Ovary (tissue), 9 donors: Measurements from ENCODE around the gene PADI4. TPM values are rescaled to one million over a fixed set of nuclear protein-coding genes. Genes with fewer than 3 reads are reported as not detected.

ENCODE experiments used
- DNase-seq, 5 donors: peaks; one replicate each; pipeline ENCODE4 v3.0.0-alpha.2; 2019 to 2020
- H3K27ac ChIP-seq, 2 donors: fragments of 200-600 bp; one replicate each; pipeline versions ENCODE4 v1.5.1 to v1.8.0; 2019 to 2022
- H3K27me3 ChIP-seq: fragments of 200-600 bp; one replicate; pipeline ENCODE4 v1.8.0; 2022
- H3K36me3 ChIP-seq: fragments of 200-600 bp; sonication (generic); one replicate; pipeline ENCODE4 v1.5.1; 2019
- H3K4me1 ChIP-seq: one replicate; pipeline ENCODE4 v1.8.1; 2013; ENCODE audit warnings: mild to moderate bottlenecking, moderate library complexity; ENCODE audit not compliant: insufficient read depth
- H3K4me3 ChIP-seq: fragments of 200-600 bp; sonication (generic); one replicate; pipeline ENCODE4 v1.5.1; 2017
- H3K9me3 ChIP-seq, 2 donors: fragments of 200-600 bp in 1 of 2; sonication (generic) in 1 of 2; one replicate each; pipeline versions ENCODE4 v1.5.1 to v1.8.1; 2013 to 2019; ENCODE audit warnings: mild to moderate bottlenecking in 1 of 2, moderate library complexity in 1 of 2
- EP300 ChIP-seq: sonication (generic); formaldehyde crosslinking; IDR thresholded peaks from one replicate; pipeline ENCODE4 v1.6.1; 2017; ENCODE audit warnings: antibody characterized with exemption
- POLR2A ChIP-seq: fragments of 450-650 bp; IDR thresholded peaks from one replicate; pipeline ENCODE4 v1.6.1; 2017; ENCODE audit warnings: antibody characterized with exemption, mild to moderate bottlenecking, moderate library complexity
- WGBS, 3 donors: extraction: QIAGEN DNeasy Blood & Tissue Kit in 1 of 3; methylation state at CpG; one replicate each; pipeline versions ENCODE4 v1.1.5 to v1.1.7; 2013 to 2017; 5-methylcytosine and 5-hydroxymethylcytosine counted together
- intact Hi-C, 4 donors: fragments of 100-400 bp; cut with DNase I; formaldehyde crosslinking; loops; one replicate each; pipeline versions ENCODE4 v1.11.0 to v1.15.1; 2022 to 2023
- polyA plus RNA-seq, 2 donors: library from polyadenylated mRNA; stranded (reverse); fragments of 200-250 nt in 1 of 2; fragments of 350-450 nt in 1 of 2; fragmentation: Illumina TruSeq in 1 of 2; extraction: RNeasy Lipid Tissue Mini Kit (QIAGEN cat#74804) in 1 of 2; gene quantifications; one replicate each; pipeline ENCODE4 v1.2.3, GENCODE V29; 2013 to 2014
- total RNA-seq, 7 donors: library from RNA; depleted of rRNA in 2 of 7; stranded (reverse); fragments of >200 nt in 2 of 7; fragmentation: NEBNext Ultra II Directional in 3 of 7; extraction: Animal tissue kit (Norgen Biotek cat#: 25700) in 3 of 7; gene quantifications; one replicate each; pipeline versions ENCODE4 v1.1.0 to v1.2.4, GENCODE V29; 2016 to 2023
- TF ChIP-seq, protein P1 (sequence below), 3 donors: fragments of 450-650 bp in 2 of 3; fragments of 200-600 bp in 1 of 3; IDR thresholded peaks; one replicate each; pipeline versions ENCODE4 v1.5.1 to v1.8.0; 2016 to 2022; ENCODE audit warnings: antibody characterized with exemption in 3 of 3, mild to moderate bottlenecking in 1 of 3
- donor health status: DM: no; HTN: no; CAD: no; lungs with moderate emphysema.
- donor health status: DM: no; HTN: no; CAD: no.
- donor health status: Bipolar disorder and iron deficiency.
- donor health status: DM: yes; HTN: yes; CAD: no.
- donor health status: DM: no; HTN: no; CAD: no.
- donor health status: DM: yes; HTN: yes; CAD: no.

The PADI4 gene
- total and polyA plus RNA-seq, 9 donors = 0.10 to 1.8 (median 0.25) TPM; not detected in 3

DNA sequence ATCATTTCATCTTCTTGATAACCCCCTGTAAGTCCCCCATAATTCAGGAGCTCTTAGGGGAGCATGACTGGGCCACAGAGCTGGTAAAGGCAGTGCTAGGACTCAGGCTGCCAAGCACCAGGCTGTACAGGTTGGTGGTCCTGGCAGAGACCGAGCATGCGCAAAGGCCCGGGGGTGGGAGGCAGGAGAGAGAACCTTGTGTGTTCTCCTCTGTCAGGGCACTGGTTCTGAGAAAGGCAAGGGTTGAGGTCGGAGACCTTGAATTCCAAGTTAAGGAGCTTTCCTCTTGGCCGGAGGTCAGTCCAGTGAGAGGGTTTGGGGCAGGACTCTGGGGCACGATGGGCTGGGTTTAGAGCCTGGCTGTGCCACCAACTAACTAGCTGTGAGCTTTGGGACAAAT lies 35.9 kb upstream of the PADI4 start:
- Histone ChIP-seq H3K27ac (no peak overlapping the region), H3K4me3 (no peak overlapping the region), H3K9me3 (no peaks in the 10 kb centered on the region), H3K4me1 (no peaks in the 10 kb centered on the region), H3K36me3 (no peaks in the 10 kb centered on the region), H3K27me3 (no peaks in the 10 kb centered on the region)
- intact Hi-C loops = no loop called here
- TF ChIP-seq EP300 (no peak), POLR2A (no peak)
- TF ChIP-seq, protein P1, sequence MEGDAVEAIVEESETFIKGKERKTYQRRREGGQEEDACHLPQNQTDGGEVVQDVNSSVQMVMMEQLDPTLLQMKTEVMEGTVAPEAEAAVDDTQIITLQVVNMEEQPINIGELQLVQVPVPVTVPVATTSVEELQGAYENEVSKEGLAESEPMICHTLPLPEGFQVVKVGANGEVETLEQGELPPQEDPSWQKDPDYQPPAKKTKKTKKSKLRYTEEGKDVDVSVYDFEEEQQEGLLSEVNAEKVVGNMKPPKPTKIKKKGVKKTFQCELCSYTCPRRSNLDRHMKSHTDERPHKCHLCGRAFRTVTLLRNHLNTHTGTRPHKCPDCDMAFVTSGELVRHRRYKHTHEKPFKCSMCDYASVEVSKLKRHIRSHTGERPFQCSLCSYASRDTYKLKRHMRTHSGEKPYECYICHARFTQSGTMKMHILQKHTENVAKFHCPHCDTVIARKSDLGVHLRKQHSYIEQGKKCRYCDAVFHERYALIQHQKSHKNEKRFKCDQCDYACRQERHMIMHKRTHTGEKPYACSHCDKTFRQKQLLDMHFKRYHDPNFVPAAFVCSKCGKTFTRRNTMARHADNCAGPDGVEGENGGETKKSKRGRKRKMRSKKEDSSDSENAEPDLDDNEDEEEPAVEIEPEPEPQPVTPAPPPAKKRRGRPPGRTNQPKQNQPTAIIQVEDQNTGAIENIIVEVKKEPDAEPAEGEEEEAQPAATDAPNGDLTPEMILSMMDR (IDR thresholded peaks at IDR 0.05) = no peak
- 85 to 89% (median 85%) methylated on average over 6 of the region's 6 CpGs for WGBS, 3 donors
- no peak for DNase-seq

DNA sequence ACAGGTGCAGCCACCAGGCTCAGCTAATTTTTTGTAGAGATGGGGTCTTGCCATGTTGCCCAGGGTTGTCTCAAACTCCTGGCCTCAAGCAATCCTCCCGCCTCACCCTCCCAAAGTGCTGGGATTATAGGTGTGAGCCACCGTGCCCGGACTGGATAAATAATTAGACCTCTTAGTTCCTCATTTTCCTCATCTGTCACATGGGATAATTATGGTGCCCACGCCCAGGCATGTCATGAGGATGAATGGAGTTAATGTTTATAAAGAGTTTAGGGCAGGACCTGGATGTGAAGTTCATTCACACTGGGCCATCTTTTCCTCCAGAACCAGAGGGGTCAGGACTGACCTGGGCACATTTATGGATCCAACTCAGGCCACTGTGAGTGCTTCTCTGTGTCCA lies 35.4 kb upstream of the PADI4 start:
- no peak overlapping the region for H3K4me3 ChIP-seq
- intact Hi-C loops = no loop called here
- TF ChIP-seq EP300 (no peak), POLR2A (no peak)
- TF ChIP-seq, protein P1 (IDR thresholded peaks at IDR 0.05) = no peak

DNA sequence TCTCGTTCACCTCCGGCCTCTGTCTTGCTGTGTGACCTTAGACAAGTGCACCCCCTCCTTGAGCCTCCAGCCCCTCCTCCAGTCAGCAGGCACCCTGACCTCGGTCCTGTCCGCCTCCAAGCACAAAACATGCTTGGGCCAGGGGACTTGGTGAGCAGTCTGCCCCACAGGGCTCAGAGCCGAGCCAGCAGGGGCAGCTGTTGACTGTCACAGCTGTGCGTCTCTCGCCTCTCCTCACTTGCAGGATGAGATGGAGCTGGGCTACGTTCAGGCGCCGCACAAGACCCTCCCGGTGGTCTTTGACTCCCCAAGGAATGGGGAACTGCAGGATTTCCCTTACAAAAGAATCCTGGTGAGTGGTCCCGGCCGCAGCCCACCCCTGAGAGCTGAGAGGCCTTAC lies 34.9 kb upstream of the PADI4 start:
- Histone ChIP-seq H3K36me3 (no peaks in the 10 kb centered on the region), H3K27ac (no peak overlapping the region), H3K4me1 (no peaks in the 10 kb centered on the region), H3K4me3 (no peak overlapping the region), H3K9me3 (no peaks in the 10 kb centered on the region), H3K27me3 (no peaks in the 10 kb centered on the region)
- intact Hi-C loops = no loop called here
- DNase-seq = no peak
- 74 to 83% (median 78%) methylated on average over 13 of the region's 13 CpGs for WGBS, 3 donors
- TF ChIP-seq POLR2A (no peak), EP300 (no peak)
- TF ChIP-seq, protein P1 (IDR thresholded peaks at IDR 0.05) = no peak

More for the DNA sequence above, 35.4 kb upstream of the PADI4 start:
- Histone ChIP-seq H3K4me1 (no peaks in the 10 kb centered on the region), H3K36me3 (no peaks in the 10 kb centered on the region), H3K27ac (no peak overlapping the region), H3K27me3 (no peaks in the 10 kb centered on the region), H3K9me3 (no peaks in the 10 kb centered on the region)
- DNase-seq = no peak
- 78 to 87% (median 84%) methylated on average over 4 of the region's 4 CpGs for WGBS, 3 donors

DNA sequence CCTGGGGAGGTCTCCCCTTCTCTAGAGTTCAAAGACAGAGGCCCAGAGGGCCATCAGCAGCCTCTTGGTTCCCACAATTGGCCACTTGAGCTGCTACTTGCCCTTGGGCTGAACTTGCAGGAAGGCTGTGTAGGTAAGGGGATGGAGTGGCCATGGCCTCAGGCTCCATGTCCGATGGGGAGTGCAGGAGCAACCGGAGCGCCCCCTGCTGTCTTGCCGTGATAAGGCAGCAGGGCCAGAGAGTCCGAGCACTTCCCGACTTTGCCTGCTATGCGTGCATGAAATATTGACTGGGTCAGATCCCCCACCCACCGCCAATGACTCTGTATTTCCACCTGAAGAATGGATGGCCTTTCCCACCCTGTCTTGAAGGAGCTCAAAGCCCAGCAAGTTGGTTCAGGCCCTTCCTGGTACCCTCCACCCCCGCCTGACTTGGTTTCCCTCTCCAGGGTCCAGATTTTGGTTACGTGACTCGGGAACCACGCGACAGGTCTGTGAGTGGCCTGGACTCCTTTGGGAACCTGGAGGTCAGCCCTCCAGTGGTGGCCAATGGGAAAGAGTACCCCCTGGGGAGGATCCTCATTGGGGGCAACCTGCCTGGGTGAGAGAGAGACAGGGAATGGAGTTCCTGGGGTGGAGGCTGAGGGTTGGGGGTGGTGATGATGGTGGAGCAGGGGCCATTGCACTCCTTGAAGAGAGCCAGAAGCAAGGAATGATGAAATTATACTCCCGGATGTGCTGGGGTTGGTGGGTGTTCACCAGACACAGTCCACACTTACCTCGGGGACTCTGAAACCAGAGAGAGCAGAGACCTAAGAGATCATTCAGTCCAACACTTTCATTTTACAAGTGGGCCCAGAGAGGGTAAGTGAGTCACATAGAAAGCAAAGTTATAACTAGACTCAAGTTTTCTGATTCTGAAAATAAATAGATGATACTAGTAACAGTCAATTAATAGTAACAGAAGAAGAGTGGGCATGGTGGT lies 33.5 kb upstream of the PADI4 start:
- H3K4me1 ChIP-seq = no peaks in the 10 kb centered on the region
- H3K4me3 ChIP-seq = no peak overlapping the region
- no peaks in the 10 kb centered on the region for H3K9me3 ChIP-seq
- H3K27ac ChIP-seq = no peak overlapping the region
- no peaks in the 10 kb centered on the region for H3K27me3 ChIP-seq
- no peak for DNase-seq
- TF ChIP-seq, protein P1 (IDR thresholded peaks at IDR 0.05) = no peak
- WGBS, 3 donors = 64 to 71% (median 70%) methylated on average over 15 of the region's 15 CpGs
- H3K36me3 ChIP-seq = no peaks in the 10 kb centered on the region
- intact Hi-C loops = no loop called here
